ENCODE data around the gene HOXB7.

Gene HOXB7

DNA sequence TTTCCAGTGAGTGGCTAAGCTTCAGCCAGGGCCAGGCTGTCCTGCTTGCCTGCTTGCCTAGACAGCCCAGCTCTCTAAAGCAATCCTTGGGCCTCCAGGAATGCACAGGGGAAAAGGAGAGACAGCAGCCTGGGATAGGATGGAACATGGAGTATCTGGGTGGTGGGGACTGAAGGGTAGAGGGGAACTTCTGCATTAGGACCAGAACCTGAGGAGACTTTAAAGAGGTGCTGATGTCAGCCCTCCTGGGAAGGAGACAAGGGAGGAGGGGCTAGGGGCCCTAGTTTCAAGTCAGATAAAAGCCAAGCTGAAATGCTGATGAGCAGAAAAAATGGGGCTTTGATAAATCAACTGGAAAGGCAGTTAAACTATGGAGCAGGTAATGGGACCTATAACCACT, 1.8 kb downstream of the HOXB7 start:
- DNase-seq (ENCODE audit: low spot score): no peak

DNA sequence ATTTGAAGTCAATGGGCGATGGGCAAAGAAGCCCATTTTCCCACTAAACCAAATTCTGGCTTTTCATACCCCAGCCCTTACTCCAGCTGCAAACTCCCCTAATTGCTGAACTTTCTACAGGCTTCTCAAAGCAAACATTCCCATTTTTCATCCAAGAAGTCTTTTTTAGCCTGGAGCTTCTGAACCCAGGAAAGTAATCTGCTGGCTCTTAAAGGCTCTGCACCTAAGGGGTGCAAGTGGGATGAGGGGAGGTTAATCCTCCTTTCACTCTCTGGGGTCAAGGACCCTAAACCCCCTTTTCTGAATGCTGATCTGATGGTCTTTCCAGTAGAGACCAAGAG, 2.4 kb downstream of the HOXB7 start:
- DNase-seq (ENCODE audit: low spot score): no peak

DNA sequence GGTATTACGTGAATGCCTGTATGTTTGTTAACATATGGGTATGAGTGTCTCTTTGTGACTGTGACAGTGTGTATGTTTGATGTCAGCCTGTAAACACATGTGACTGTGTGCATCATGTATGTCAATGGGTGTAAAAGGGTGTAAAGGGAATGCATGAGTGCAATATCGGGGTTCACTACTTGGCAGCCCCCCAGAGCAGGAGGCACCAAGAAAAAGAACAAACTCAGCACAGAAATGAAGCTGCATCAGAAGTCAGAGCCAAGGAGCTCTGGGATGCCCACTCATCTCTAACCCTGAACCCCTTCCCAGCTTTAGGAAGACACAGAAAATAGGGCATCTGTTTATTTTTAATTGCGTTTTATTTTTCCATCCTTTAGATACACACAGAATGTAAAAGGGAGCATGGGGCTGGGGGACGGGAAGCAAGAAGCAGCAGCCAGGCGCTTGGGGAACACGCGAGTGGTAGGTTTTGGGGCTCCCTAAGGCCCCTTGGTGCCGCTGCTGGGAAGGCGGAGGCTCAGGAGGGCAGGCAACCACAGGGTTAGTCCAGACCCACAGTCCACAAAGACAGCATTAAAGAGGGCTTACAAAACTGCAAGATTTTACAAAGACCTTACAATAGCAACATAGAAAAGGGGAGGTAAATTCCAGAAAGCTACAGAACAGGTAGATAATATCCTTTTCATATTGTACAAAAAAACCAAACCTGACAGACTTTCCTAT, 3.8 kb downstream of the HOXB7 start:
- DNase-seq (ENCODE audit: low spot score): no peak

DNA sequence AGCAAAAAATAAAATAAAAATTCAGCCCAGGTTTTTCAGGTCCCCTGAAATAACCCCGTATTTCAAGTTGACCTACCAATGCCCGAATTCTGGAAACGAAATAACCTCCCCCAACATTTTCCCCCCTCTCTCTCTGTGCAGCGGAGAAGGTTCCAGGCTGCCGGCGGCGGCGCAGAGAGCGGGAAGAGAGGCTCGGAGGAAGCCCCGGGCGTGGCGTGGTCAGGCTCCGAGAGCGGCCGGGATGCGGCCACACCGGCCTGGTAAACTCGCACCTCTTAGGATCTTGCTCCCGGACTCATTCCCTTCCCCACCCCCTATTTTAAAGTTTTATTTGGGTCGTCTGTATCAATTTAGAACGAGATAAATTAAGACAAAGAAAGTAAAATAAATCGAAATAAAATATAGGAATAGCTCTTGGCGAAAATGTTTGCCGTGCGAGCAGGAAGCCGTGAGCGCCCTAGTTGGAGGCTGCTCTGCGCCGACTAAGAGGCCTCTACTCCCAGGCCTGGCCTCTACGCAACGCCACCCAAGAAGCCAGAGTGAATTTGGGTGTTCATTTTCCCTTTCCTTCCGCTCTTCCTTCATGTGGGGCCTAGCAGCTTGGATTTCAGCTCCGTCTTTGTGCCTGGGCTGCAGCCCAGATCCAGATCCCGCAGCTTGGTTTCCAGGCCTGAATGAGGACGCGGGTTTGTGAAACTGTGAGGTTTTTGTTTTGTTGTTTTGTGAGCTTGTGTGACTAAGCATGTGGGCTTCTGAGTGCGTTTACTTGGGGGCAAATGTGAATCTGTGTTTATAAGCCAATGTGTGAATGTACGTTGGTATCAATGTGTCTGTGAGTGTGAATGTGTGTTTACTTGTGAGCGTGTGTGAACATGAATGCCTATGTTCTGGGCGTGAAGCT, 4.6 kb downstream of the HOXB7 start:
- DNase-seq (ENCODE audit: low spot score): no peak

DNA sequence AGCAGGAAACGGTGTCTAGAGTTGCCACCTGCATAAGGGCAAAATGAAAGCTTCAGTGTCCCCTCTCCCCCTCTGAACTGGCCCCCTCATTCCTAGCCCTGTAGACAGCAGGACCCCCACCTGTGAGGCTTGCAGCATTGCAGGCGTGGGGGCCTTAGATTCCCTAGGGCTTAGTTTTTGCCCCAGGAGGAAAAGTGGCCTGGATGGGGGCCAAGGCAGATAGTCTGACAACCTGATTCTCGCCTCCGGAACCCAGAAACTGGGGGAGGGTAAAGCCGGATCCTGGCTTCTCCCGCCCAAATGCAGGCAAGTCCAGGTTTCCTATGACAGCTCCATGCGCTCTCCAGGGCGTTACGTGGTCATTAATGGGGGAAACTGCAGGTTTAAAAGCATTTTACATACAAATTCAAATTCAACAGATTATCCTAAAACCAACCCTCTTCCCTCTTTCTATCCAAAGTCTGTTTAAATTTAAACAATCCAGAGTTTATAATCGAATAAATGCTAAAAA, 5.4 kb downstream of the HOXB7 start:
- DNase-seq (ENCODE audit: low spot score): no peak

DNA sequence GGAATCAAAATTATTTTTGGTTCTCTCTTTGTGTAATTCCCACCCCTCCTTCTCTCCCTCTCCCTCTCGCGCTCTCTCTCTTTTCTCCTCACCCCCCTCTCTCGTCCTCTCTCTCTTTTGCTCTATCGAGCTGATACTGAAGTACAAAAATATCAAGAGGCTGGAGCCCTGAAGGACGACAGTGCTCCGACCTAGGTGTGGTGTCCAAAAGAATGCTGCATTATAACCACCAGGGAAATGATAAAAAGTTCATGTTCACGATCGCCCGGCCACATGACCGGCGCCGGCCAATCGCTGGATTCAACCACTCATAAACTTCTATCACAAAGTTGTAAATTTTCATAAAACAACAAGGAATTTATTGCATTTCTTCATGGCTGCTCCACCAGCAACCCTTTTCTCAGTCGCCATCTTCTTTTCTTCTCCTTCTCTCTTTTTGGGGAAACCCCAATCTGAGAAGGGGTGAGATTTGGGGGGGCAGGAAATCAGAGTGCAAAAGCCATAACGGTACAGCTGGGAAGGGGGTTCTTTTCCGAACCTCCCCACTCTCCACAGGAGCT, 6.0 kb downstream of the HOXB7 start, which contains the start of gene HOXB6:
Gene HOXB6 (minus strand): TSS at position 217 of the 560 bp plus-strand sequence. CDS start 6,836 bp downstream, outside the sequence.
- DNase-seq (ENCODE audit: low spot score): no peak

DNA sequence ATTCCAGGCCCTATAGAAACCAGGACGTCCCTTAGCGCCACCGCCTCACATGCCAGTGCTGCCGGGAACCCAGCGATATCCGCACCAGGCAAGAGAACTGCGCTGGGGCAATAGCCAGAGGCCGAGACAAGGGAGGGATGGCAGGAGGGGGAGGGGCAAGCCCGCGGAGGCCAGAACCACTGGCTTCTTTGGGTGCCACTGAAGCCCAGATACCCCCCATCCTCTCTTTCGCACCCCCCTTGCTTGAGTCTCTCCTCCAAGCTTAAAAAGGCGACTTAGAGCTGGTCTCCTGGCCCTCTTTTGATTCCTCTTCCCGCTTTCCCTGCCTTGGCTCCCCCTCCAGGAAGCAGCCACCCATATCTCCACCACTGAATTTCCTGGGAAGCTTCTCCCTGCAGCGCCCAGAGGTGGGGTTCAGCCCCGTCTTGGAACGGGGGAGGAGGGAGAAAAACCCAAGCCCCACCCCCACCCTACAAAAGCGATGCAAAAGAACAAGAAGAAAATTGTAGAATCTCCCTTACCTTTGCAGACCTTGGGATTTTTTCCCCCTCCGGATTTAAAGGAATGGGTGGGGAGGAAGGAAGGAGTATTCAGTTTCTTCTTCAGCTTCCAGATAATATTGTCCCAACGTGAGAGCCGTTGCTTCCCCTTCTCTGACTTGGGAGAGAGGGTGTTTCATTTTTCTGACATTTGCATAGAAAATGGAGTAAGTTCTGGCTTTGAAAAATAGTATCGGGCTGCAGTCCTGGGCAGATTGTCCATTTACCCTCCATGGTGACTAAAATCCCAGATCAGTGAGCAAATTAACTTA, 6.7 kb downstream of the HOXB7 start:
- no peak for DNase-seq (ENCODE audit: low spot score)

DNA sequence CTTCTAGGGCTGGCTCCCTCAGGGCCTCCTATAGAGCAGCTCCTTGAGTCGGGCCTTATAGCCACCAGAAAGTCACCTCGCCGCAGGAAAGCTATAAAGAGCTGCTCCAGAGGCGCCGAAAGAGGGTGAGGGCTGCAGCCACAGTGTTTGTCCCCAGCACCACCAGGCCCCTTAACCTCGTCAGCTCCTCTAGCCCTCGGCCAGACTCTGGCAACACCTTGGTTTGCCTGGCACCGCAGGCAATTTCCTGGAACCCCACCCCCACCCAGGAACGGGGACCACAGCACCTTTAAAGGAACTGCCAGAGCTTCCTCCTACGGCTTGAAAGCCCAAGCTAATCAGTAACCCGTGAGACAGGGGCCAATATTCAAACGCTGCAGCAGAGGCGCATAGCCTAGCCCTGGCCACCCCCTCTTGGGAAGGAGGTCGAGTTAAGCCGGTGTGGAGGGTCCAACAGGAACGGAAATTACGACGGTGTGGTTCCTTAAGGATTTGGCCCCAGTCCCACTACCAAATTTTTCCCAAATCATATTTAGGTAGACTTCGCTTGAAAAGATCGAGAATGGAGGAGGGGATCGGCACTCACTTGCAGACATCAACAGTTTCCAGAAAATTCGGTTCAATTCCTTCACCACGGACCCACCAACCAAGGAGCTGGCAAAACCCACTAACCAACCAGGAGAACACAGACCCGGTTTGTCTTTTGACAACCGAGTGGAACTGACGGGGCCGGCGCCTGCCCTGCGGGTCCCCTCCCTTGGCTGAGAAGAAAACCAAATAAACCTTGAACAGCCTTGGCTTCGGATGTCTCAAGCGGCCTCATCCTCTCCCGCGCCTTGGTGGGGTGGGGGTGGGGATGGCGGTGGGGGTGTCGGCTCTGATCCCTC, 9.0 kb downstream of the HOXB7 start:
- no peak for DNase-seq (ENCODE audit: low spot score)

DNA sequence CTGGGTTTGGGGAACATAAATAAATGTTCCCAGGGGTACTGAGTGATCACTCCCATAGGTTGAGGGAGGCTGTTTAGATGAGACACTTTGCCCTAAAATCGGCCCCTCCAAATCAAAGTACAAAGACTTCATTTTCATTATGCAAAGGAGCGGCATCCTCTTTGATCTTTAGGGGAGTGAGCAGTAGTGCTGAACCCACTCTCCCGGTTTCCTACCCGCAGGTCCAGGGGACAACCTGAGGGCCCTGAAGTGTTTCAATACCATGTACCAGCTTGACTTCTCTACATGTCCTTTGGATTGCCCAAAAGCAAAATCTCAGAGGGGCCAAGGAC, 9.6 kb downstream of the HOXB7 start:
- no peak for DNase-seq (ENCODE audit: low spot score)

DNA sequence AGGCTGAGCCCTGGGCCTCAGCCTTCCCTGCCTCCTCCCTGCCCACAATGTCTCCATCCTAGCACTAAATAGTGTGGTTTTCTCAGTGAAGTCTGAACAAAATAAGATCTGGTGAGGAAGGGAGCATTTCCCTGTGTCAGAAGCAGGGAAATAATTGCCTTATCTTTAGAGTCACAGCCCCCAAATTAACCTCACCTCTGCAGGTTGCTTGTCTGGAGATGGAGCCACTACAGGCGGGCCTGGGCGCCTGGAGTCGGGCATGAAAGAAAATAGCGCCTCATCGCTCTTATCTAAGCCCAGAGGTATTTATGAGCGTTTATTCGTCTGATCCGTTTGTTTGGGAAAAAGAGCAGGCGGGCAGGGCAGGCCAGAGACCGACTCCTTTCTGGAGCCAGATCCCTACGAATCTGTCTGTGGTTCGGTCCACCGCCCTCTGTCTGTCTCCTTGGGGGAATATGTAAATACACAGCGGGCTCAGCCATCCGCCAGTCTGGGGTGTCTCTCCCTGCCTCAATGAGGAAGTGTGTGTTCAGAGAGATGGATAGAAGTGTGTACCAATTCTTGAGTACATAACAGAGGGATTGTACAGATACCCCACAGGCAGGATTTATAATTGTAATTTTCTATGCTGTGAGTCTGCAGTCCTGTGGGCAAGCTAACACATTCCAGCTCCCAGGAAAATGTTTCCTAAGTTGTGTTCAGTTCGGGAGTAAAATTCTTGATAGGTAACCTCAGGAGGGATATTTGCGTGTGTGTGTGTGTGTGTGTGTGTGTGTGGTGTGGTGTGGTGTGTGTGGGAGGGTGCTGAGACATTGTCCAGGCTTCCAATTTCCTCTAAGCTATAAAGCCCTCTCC, 10.3 kb downstream of the HOXB7 start:
- DNase-seq (ENCODE audit: low spot score): no peak

DNA sequence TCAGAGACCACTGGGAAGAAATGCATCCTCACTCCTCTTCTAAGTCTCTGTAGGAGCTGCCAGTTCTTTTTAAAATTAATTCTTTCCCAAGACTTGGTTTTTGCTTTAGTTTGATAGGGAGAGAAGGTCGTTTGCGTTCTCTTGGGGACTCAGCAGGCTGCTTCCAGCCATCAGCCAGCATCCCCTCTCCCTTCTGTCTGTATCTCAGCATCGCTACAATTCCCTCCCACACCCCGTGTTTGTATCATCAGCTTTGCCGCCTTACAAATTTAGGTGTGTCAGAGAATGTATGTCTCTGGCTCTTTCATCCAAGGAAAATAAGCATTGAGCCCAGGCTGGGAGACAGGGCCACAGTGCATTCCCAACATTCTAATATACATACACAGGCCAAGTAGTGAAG, 11.5 kb downstream of the HOXB7 start:
- no peak for DNase-seq (ENCODE audit: low spot score)

DNA sequence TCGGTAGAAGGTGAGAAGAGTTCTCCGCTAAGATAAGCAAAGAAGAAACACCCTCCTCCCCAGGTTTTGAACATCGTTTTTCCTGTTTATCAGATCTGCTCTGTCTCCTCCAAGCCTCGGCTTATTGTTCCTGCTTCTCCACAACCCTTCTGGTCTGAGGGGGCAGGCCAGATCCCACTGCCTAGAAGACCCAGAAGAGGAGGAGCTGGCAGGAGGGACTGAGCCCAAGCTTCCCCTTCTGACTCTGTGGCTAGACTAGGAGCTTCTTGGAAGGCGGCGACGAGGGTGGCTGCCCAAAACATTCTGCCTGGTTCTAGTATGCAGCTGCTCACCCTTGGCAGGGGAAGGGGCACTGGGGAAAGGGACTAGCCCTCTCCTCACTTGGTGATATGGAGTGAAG, 12.1 kb downstream of the HOXB7 start:
- no peak for DNase-seq (ENCODE audit: low spot score)

DNA sequence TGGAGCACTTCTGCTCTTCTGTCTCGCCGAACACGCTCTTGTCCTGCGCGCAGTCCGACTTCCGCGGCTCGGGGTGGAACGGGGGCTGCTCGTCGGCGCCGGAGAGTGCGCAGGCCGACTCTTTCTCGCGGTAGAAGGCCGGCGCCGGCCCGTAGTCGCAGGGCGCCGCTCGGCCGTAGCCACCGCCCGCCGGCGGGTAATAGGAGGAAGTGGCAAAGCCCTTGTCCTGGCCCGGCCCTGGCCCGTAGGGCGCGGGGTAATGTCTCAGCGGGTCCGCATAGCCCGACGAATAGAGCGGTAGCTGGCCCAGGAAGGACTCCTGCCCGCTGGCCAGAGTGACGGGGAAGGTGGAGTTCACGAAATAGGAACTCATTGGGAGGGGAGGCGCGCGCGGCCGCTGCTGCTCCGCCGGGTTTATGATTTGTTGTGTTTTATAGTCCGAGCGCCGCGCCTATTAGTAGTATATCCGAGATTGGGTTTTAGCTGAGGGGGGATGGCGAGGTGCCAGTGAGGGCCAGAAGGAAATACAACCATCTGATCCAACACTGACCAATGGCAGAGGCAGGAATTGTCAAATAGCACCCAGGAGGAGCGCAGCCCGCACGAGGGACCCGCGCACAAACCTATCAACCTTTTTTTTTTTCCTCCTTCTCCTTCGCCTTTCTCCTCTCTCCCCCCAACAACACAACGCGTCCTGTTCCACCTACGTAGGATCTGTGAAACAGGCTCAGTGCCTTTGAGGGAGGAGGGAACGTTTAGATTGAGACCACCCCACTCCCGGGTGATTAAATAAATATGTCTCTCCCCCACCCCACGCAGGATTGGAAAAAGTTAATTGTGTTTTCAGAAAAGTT, 12.8 kb downstream of the HOXB7 start:
- DNase-seq (ENCODE audit: low spot score): no peak

DNA sequence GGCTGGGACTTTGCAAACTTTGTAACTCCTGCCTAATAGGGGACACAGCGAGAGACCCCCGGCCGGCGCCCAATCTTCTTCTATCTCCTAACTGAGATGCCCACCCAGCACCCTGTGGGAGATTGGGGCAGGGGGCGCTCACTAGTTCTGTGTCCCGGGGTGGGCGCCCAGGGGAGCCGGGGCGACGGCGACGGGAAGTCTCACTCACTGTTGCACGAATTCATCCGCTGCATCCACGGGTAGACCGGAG, 13.4 kb downstream of the HOXB7 start:
- no peak for DNase-seq (ENCODE audit: low spot score)

DNA sequence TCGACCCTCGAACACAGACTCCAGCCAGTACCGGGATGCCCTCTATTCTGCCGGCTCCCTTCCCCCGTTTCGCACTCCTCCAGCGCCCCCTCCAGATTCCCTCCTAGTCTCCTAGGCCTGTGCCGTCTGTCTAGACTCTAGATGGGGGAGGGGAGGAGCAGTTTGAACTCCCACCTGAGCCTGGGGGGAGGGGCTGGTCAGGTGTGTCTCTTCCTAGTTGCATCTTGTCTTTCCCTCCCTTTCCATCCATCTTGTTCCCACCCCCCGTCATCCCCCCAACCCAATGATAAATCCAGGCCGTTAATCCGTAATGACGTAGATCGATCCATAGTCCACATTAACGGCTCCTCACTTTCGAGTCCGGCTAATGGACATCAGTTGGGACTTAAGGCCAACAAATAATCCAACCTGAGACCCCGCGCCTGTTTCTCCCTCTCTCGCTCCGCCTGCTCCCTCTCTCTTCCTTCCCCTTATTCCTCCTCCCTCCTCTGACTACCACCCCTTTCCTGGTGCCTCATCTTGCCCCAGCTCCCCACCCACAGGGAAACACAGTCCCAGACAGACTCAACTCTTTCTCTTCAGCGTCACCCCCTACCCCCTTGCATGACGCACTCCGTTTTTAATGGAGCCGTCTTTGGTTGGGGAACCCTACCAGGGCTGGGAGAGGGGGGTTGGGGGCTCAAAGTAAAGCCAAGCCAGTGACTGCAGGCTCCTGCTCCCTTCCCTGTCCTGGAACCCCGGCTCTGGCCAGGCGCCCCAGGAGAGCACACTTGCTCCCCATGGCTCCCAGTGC, 13.9 kb downstream of the HOXB7 start:
- no peak for DNase-seq (ENCODE audit: low spot score)

DNA sequence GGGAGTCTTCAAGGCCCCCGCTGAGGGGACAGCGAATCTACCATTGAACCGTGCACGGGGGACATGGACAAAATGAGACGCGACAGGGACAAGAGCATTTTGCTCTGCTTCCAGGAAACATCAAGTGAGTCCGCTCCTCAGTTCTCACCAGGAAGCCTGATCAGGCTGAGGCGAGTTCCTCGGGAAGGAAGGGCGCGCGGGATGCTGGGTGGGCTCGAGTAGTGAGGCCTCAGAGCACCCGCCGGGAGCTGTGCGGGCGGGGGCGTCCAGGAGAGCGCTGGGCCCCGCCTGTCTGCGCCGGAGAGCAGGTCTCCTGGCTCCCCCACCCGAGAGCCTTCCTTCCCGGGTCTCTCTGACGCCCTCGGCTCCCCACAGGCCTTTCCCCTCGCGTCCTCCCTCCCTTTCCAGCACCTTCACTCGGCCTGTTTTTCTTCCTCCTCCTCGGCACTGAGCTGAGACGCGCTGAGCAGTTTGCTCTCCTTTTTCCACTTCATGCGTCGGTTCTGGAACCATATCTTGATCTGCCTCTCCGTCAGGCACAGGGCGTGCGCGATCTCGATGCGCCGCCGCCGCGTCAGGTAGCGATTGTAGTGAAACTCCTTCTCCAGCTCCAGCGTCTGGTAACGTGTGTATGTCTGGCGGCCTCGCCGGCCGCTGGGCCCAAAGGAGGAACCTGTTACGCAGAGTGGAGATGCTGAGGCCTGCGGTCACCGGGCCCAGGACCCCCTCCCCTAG, 14.7 kb downstream of the HOXB7 start:
- DNase-seq (ENCODE audit: low spot score): no peak

DNA sequence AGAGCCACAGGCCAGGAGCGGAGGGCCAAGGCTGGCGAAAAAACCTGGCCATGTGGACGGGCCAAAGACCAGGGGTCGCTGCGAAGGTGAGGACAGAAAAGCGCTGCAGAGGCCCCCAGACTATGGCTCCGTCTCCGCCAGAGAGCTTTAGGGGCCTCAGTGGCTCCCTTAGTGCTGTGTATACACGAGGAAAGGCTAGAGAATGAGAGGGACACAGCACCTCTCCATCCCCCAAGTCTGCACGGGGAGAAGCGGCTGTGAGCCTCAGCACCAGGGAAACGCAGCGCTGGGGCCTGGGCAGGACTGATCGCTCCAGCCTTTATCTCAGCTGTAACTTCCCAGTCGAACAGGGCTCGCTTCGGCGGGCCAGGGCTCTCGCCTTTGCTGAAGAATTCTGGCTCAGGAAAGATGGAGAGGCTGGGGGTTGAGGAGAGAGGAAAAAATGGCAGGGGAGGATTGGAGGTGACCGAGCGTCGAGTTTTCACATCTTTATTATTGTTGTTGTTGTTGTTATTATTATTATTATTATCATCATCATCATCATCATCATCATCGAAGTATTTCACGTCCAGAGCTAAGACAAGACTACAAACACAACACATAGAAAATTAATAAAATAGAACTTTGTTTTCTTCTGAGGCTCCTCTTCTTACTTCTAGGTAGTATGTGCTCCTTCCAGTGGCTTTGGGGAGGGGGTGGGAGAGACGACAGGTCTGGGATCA, 15.4 kb downstream of the HOXB7 start:
- no peak for DNase-seq (ENCODE audit: low spot score)
